HG03571 (cell line): ENCODE measurements around the gene GANC.

Experiments used
- ATAC-seq: cut with Tn5 transposase; IDR thresholded peaks from one replicate; pipeline ENCODE4 v1.9.1; 2021; ENCODE audit not compliant: unreplicated experiment

Gene GANC

GRCh38 chr15:42373936-42374335, 100.9 kb downstream of the GANC start:
- no peak for ATAC-seq

- no peak for ATAC-seq
Measured at GRCh38 chr15:42374810-42375209, 101.8 kb downstream of the GANC start.

GRCh38 chr15:42375252-42375651, 102.3 kb downstream of the GANC start:
- no peak for ATAC-seq

GRCh38 chr15:42375941-42376340, 102.9 kb downstream of the GANC start:
- ATAC-seq: no peak

- ATAC-seq: no peak
Measured at GRCh38 chr15:42378011-42378410, 105.0 kb downstream of the GANC start.

GRCh38 chr15:42384597-42384996, 111.6 kb downstream of the GANC start:
- ATAC-seq: no peak

GRCh38 chr15:42385206-42385979, 112.4 kb downstream of the GANC start:
- ATAC-seq: no peak

GRCh38 chr15:42385980-42386700, 113.1 kb downstream of the GANC start:
- ATAC-seq: no peak

- ATAC-seq: no peak
Measured at GRCh38 chr15:42387603-42388002, 114.6 kb downstream of the GANC start.

GRCh38 chr15:42392309-42393024, 119.5 kb downstream of the GANC start:
- ATAC-seq: no peak

- no peak for ATAC-seq
Measured at GRCh38 chr15:42394106-42394505, 121.1 kb downstream of the GANC start.

- ATAC-seq: no peak
Measured at GRCh38 chr15:42395838-42396237, 122.8 kb downstream of the GANC start.

GRCh38 chr15:42401544-42402454, 128.8 kb downstream of the GANC start:
- no peak for ATAC-seq

GRCh38 chr15:42402455-42403205, 129.6 kb downstream of the GANC start:
- ATAC-seq: no peak

GRCh38 chr15:42403389-42403788, 130.4 kb downstream of the GANC start:
- ATAC-seq: no peak

GRCh38 chr15:42404461-42405235, 131.6 kb downstream of the GANC start:
- ATAC-seq: no peak

GRCh38 chr15:42405863-42406482, 133.0 kb downstream of the GANC start:
- no peak for ATAC-seq
